ENCODE results near the gene PRDM15. TPM values are rescaled to one million over a fixed set of nuclear protein-coding genes. Genes with fewer than 3 reads are reported as not detected.

The PRDM15 gene
- total RNA-seq, 1 experiment from 2014 or later = 5.7 TPM

GRCh38 chr21:41832596-41833496 lies 46.3 kb downstream of the PRDM15 start:
- DNase-seq (ENCODE audit: unreplicated experiment) = no peak
- POLR2A ChIA-PET = no interaction called here
- H3K9me3 Mint-ChIP-seq (ENCODE audit: unreplicated experiment) = no peaks in the 10 kb centered on the region
- intact Hi-C loops (cut with micrococcal nuclease) = no loop called here
- no TSS peak for BruUV-seq (replicated peaks)
- no peaks in the 10 kb centered on the region for H3K27me3 Mint-ChIP-seq (ENCODE audit: insufficient read depth, unreplicated experiment)
- H3K4me1 Mint-ChIP-seq (ENCODE audit: insufficient read depth, unreplicated experiment) = peaks cover 6% of the 10 kb centered on the region
- no peak overlapping the region for H3K27ac Mint-ChIP-seq (ENCODE audit: low read depth, unreplicated experiment)
- TF ChIP-seq CTCF (IDR thresholded peaks at IDR 0.05; ENCODE audit: unreplicated experiment) = no peak
- CTCF ChIA-PET = interaction anchor here (0.8 kb wide), 1 partner anchor 33 kb away, joined by 3 read pairs; no protein-coding TSS in a partner anchor
- no peak overlapping the region for H3K4me3 Mint-ChIP-seq (ENCODE audit: unreplicated experiment)
- H3K36me3 Mint-ChIP-seq (ENCODE audit: insufficient read depth, unreplicated experiment) = peaks cover 11% of the 10 kb centered on the region

GRCh38 chr21:41831866-41832595 lies 47.1 kb downstream of the PRDM15 start:
- CTCF ChIA-PET = no interaction called here

GRCh38 chr21:41831453-41831831 lies 47.7 kb downstream of the PRDM15 start:
- ChIA-PET POLR2A (no interaction called here), CTCF (no interaction called here)
- Mint-ChIP-seq H3K27ac (ENCODE audit: low read depth, unreplicated experiment) (no peak overlapping the region), H3K4me1 (ENCODE audit: insufficient read depth, unreplicated experiment) (peaks cover 6% of the 10 kb centered on the region), H3K36me3 (ENCODE audit: insufficient read depth, unreplicated experiment) (peaks cover 11% of the 10 kb centered on the region), H3K4me3 (ENCODE audit: unreplicated experiment) (no peak overlapping the region), H3K27me3 (ENCODE audit: insufficient read depth, unreplicated experiment) (no peaks in the 10 kb centered on the region), H3K9me3 (ENCODE audit: unreplicated experiment) (no peaks in the 10 kb centered on the region)
- no TSS peak for BruUV-seq (replicated peaks)
- DNase-seq (ENCODE audit: unreplicated experiment) = no peak
- TF ChIP-seq CTCF (IDR thresholded peaks at IDR 0.05; ENCODE audit: unreplicated experiment) = no peak
- intact Hi-C loops (cut with micrococcal nuclease) = no loop called here

More at GRCh38 chr21:41831866-41832595, 47.1 kb downstream of the PRDM15 start:
- no peak for TF ChIP-seq CTCF (IDR thresholded peaks at IDR 0.05; ENCODE audit: unreplicated experiment)
- Mint-ChIP-seq H3K27ac (ENCODE audit: low read depth, unreplicated experiment) (no peak overlapping the region), H3K9me3 (ENCODE audit: unreplicated experiment) (no peaks in the 10 kb centered on the region), H3K4me3 (ENCODE audit: unreplicated experiment) (no peak overlapping the region), H3K27me3 (ENCODE audit: insufficient read depth, unreplicated experiment) (no peaks in the 10 kb centered on the region), H3K4me1 (ENCODE audit: insufficient read depth, unreplicated experiment) (peaks cover 6% of the 10 kb centered on the region), H3K36me3 (ENCODE audit: insufficient read depth, unreplicated experiment) (peaks cover 11% of the 10 kb centered on the region)
- DNase-seq (ENCODE audit: unreplicated experiment) = no peak
- BruUV-seq (replicated peaks) = no TSS peak
- intact Hi-C loops (cut with micrococcal nuclease) = no loop called here
- POLR2A ChIA-PET = no interaction called here

- no peak overlapping the region for H3K27ac Mint-ChIP-seq (ENCODE audit: low read depth, unreplicated experiment)
- intact Hi-C loops (cut with micrococcal nuclease) = no loop called here
- DNase-seq (ENCODE audit: unreplicated experiment) = no peak
- CTCF ChIA-PET = no interaction called here
- no peak overlapping the region for H3K4me3 Mint-ChIP-seq (ENCODE audit: unreplicated experiment)
- no peak for TF ChIP-seq CTCF (IDR thresholded peaks at IDR 0.05; ENCODE audit: unreplicated experiment)
- no peaks in the 10 kb centered on the region for H3K9me3 Mint-ChIP-seq (ENCODE audit: unreplicated experiment)
- POLR2A ChIA-PET = no interaction called here
- no peaks in the 10 kb centered on the region for H3K27me3 Mint-ChIP-seq (ENCODE audit: insufficient read depth, unreplicated experiment)
- H3K4me1 Mint-ChIP-seq (ENCODE audit: insufficient read depth, unreplicated experiment) = peaks cover 3% of the 10 kb centered on the region
- peaks cover 8% of the 10 kb centered on the region for H3K36me3 Mint-ChIP-seq (ENCODE audit: insufficient read depth, unreplicated experiment)
- no TSS peak for BruUV-seq (replicated peaks)
These were observed 48.2 kb downstream of the PRDM15 start for GRCh38 chr21:41830764-41831452.

Measured in MCF 10A (cell line).